GM18505 (cell line): ENCODE results near the gene HOXB5.

ENCODE experiments used
- ATAC-seq: cut with Tn5 transposase; IDR thresholded peaks from one replicate; pipeline ENCODE4 v1.9.1; 2021; ENCODE audit not compliant: unreplicated experiment
- POLR2A ChIP-seq: IDR thresholded peaks from 4 replicates; pipeline ENCODE4 v1.6.1; 2011; ENCODE audit warnings: borderline replicate concordance; ENCODE audit not compliant: insufficient read depth, insufficient read length; ENCODE audit errors: extremely low read depth

Gene HOXB5

GRCh38 chr17:48615047-48615962 is 21.7 kb upstream of the HOXB5 start, which contains the start of gene HOXB8:
Gene HOXB8 (minus strand): TSS chr17:48615292. CDS start chr17:48614704, 588 bp downstream.
- no peak for ATAC-seq
- TF ChIP-seq POLR2A: no peak

- no peak for TF ChIP-seq POLR2A
- ATAC-seq: no peak
Observed at GRCh38 chr17:48613862-48614694, 20.5 kb upstream of the HOXB5 start.

GRCh38 chr17:48612854-48613691 is 19.5 kb upstream of the HOXB5 start:
- no peak for TF ChIP-seq POLR2A
- ATAC-seq: peak; percentile 42

- TF ChIP-seq POLR2A: no peak
- no peak for ATAC-seq
Observed at GRCh38 chr17:48612456-48612853, 18.9 kb upstream of the HOXB5 start.

DNA sequence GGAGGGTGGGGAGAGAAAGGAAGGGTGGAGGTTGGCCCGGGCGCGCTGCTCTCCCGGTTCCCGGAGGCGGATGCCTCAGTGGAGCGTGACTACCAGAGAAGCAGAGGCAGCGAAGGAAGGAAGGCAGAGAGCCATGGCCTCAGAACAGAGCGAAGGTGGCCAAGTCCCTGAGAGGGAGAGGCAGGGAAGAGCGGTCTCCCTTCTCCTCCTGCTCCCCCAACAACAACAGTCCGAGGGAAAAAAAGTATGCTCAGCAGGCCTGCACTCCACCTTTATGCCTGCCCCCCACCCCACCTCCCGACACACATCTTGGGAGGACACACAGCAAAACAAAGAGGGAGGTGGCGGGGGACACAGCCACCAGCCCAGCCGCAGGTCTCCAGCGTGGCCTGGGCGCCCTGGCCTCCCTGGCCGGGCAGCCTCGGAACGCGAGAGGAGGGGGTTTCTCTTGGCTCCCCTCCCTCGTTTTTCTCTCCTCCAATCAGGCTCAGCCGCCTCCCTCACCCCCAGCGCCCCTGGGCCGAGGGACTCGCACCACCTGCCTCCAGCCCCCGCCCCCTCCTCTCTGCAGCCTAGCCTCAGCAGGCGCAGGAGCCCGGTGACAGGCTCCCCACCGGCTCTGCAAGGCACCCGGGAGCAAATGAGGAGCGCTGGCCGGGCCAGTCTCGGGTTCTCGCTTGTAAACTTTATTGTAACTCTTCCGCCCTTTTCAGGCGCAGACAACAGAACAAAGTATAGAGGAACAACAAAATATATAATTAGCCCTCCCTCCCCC is 18.3 kb upstream of the HOXB5 start:
- ATAC-seq: no peak
- TF ChIP-seq POLR2A: no peak

DNA sequence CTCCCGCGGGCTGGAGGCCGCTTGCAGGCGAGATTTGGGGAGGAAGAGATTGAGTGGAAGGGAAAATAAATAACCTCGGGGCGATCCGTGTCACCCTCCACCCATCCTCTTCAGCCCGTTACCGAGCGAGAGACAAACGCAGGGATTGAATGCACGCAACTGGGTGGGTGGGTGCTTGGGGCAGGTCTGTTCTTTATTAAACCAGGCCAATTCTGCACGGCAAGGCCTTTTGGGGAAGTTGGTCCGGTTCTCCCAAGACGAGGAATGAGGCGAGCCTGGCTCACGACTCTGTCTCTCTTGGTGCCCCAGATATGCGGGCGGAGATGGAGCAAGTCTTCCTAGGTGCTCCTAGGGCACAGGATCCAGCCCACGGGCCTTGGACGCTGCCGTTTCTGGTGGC is 17.6 kb upstream of the HOXB5 start:
- TF ChIP-seq POLR2A: no peak
- no peak for ATAC-seq

DNA sequence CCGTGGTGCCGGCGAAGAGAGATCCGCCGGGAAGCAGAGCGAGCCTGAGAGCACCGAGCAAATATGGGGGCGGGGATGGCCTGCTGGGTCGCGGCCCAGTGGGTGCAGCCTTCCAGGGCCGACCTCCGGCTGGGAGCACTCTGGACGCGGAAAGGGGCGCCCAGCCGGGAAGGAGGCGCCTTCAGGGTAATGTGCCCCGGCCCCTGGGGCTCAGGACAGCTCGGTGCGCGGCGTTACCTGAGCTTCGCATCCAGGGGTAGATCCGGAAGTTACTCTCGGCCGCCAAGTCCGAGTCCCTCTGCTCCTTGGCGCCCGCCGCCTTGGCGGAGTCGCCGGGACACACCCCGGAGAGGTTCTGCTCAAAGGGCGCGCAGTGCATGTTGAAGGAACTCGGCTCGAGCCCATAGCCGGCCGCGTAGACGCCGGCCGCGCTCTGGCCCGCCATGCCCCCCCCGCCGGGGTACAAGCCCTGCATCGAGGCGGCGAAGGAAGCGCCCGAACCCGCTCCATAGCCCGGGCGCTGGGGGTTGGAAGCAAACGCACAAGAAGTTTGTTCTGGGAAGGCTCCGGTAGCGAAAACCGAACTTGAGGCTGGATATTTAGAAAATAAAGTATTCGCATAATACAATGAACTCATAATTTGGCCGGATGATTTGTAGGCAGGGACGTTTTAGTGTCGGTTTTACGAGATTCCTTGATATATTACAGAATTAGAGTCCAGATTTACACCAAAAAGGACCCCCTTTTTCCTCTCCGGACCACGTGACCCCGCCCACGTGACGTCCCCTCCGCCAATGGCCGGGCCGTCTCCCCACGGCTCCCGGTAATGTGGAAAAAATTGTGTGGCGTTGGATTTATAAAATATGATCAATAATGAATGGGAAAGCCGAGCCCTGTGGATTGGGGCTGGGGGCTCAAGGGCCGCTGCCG is 17.0 kb upstream of the HOXB5 start, which contains the start of gene HOXB7:
TSS of gene HOXB7 (minus strand) at position 736 of the 930 bp plus-strand sequence. CDS start at position 637, 99 bp downstream.
- peak; percentile 52 for TF ChIP-seq POLR2A
- no peak for ATAC-seq

DNA sequence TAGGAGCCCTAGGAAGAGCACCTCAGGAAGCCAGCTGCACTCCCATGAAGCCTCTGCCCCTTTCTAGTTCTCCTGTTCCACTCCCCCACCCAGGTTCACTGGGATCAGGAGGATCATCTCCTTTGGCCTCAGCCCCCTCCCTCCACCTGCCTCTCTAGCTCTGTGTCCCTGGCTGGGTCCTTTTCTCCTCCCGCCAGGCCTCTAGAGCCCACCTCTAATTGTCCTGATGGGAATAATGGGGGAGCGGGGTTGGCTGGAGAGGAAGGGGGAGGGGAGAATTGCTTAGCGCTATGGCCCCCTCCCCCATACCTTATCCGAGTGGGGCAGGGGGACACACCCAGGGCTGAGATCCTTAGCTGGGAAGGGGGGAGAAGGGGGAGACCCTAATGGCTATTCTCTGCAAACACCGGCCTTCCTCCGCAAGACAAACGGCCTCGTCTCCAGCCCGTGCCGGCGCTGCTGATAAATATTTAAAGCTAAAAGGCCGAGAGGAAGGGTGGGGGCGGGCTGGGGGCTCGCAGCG is 16.2 kb upstream of the HOXB5 start:
- no peak for TF ChIP-seq POLR2A
- no peak for ATAC-seq

DNA sequence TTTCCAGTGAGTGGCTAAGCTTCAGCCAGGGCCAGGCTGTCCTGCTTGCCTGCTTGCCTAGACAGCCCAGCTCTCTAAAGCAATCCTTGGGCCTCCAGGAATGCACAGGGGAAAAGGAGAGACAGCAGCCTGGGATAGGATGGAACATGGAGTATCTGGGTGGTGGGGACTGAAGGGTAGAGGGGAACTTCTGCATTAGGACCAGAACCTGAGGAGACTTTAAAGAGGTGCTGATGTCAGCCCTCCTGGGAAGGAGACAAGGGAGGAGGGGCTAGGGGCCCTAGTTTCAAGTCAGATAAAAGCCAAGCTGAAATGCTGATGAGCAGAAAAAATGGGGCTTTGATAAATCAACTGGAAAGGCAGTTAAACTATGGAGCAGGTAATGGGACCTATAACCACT is 15.5 kb upstream of the HOXB5 start:
- no peak for ATAC-seq

GRCh38 chr17:48608494-48608834 is 14.9 kb upstream of the HOXB5 start:
- ATAC-seq: no peak
- TF ChIP-seq POLR2A: no peak

More for the DNA sequence above, 15.5 kb upstream of the HOXB5 start:
- TF ChIP-seq POLR2A: no peak

- no peak for ATAC-seq
- TF ChIP-seq POLR2A: no peak
Observed at GRCh38 chr17:48606892-48607614, 13.5 kb upstream of the HOXB5 start.
